IMR-90 (cell line): ENCODE results near the gene UMODL1. TPM values are rescaled to one million over a fixed set of nuclear protein-coding genes. Genes with fewer than 3 reads are reported as not detected.

Experiments used
- ATAC-seq: fragments of 200-7000 bp; cut with Tn5 transposase; 2 replicates; pipeline ENCODE4 v1.9.1; 2020; ENCODE audit warnings: low read depth, mild to moderate bottlenecking, moderate library complexity
- BruUV-seq: library from RNA; stranded (reverse); fragments of 400-500 nt; replicated peaks from 2 replicates; lab custom pipeline; 2021; lab: Mats Ljungman, UMichigan
- CTCF ChIA-PET: fragments of 300-600 bp; formaldehyde crosslinking; extraction: SDS; loops from one replicate; lab custom pipeline; 2021; ENCODE audit warnings: antibody characterized with exemption; lab: Yijun Ruan, JAX
- POLR2A ChIA-PET: fragments of 300-600 bp; sonication (Branson Sonifier 250); formaldehyde crosslinking; loops from one replicate; lab custom pipeline; 2022; ENCODE audit warnings: antibody characterized with exemption; ENCODE audit not compliant: unreplicated experiment; lab: Charles Lee
- DNase-seq: peaks from one replicate; pipeline ENCODE4 v3.0.0; 2013
- H2AFZ ChIP-seq: replicated peaks from 2 replicates; pipeline ENCODE3; 2013; ENCODE audit warnings: low read length, mild to moderate bottlenecking; ENCODE audit not compliant: poor library complexity
- H2AK5ac ChIP-seq: 2 replicates; pipeline ENCODE4 v1.6.1; 2013; ENCODE audit warnings: low read depth, low read length, inconsistent platforms
- H2AK9ac ChIP-seq: replicated peaks from 2 replicates; pipeline ENCODE3; 2013; ENCODE audit warnings: mild to moderate bottlenecking, low read depth, low read length, moderate library complexity; ENCODE audit not compliant: poor library complexity
- H2BK120ac ChIP-seq: 2 replicates; pipeline ENCODE4 v1.6.1; 2013; ENCODE audit warnings: low read depth, low read length, inconsistent platforms
- H2BK15ac ChIP-seq: 3 replicates; pipeline ENCODE4 v1.6.1; 2013; ENCODE audit warnings: low read depth, low read length, inconsistent platforms
- H2BK20ac ChIP-seq: 2 replicates; pipeline ENCODE4 v1.6.1; 2013; ENCODE audit warnings: low read depth, mild to moderate bottlenecking, inconsistent platforms, low read length, moderate library complexity
- H2BK5ac ChIP-seq: 2 replicates; pipeline ENCODE4 v1.6.1; 2013; ENCODE audit warnings: mild to moderate bottlenecking, low read depth, low read length, inconsistent platforms; ENCODE audit not compliant: poor library complexity, severe bottlenecking
- H3K14ac ChIP-seq: replicated peaks from 2 replicates; pipeline ENCODE4 v1.6.1; 2013; ENCODE audit warnings: low read depth, low read length, inconsistent platforms
- H3K18ac ChIP-seq: 2 replicates; pipeline ENCODE4 v1.6.1; 2013; ENCODE audit warnings: low read depth, low read length, control low read depth
- H3K23ac ChIP-seq: 2 replicates; pipeline ENCODE4 v1.6.1; 2013; ENCODE audit warnings: low read depth, low read length, inconsistent platforms
- H3K27ac ChIP-seq: 2 replicates; pipeline ENCODE4 v1.5.1; 2013; ENCODE audit warnings: mild to moderate bottlenecking, control low read depth, low read length; ENCODE audit not compliant: insufficient read depth
- H3K27me3 ChIP-seq: 2 replicates; pipeline ENCODE4 v1.6.1; 2013; ENCODE audit warnings: low read length; ENCODE audit not compliant: control insufficient read depth, insufficient read depth
- H3K36me3 ChIP-seq: 2 replicates; pipeline ENCODE4 v1.6.1; 2013; ENCODE audit warnings: low read length, mixed read lengths; ENCODE audit not compliant: control insufficient read depth, insufficient read depth
- H3K4ac ChIP-seq: 2 replicates; pipeline ENCODE4 v1.6.1; 2013; ENCODE audit warnings: low read depth, low read length, inconsistent platforms
- H3K4me1 ChIP-seq: 2 replicates; pipeline ENCODE4 v1.6.1; 2013; ENCODE audit warnings: low read length, mixed read lengths; ENCODE audit not compliant: control insufficient read depth, insufficient read depth
- H3K4me2 ChIP-seq: 2 replicates; pipeline ENCODE4 v1.6.1; 2013; ENCODE audit warnings: low read depth, mild to moderate bottlenecking, control low read depth, low read length, moderate library complexity
- H3K4me3 ChIP-seq: 2 replicates; pipeline ENCODE4 v1.5.1; 2013; ENCODE audit warnings: low read depth, mild to moderate bottlenecking, control low read depth, low read length, moderate library complexity; ENCODE audit not compliant: insufficient read depth
- H3K56ac ChIP-seq: 2 replicates; pipeline ENCODE4 v1.6.1; 2013; ENCODE audit warnings: low read length, inconsistent platforms; ENCODE audit not compliant: insufficient read depth; ENCODE audit errors: extremely low read depth
- H3K79me1 ChIP-seq, 2 experiments: 2 replicates each; pipeline ENCODE4 v1.6.1; 2013; ENCODE audit warnings: low read length in 2 of 2, inconsistent platforms in 1 of 2, low read depth in 1 of 2
- H3K9ac ChIP-seq: 2 replicates; pipeline ENCODE4 v1.6.1; 2013; ENCODE audit warnings: low read depth, low read length, control low read depth
- H3K9me1 ChIP-seq: 2 replicates; pipeline ENCODE4 v1.6.1; 2013; ENCODE audit warnings: low read length, inconsistent platforms; ENCODE audit not compliant: insufficient read depth
- H3K9me3 ChIP-seq: 2 replicates; pipeline ENCODE4 v1.6.1; 2013; ENCODE audit warnings: low read length; ENCODE audit not compliant: control insufficient read depth, insufficient read depth
- H4K20me1 ChIP-seq: 2 replicates; pipeline ENCODE4 v1.6.1; 2013; ENCODE audit warnings: low read length, inconsistent platforms; ENCODE audit not compliant: insufficient read depth
- H4K5ac ChIP-seq: 2 replicates; pipeline ENCODE4 v1.6.1; 2013; ENCODE audit warnings: mild to moderate bottlenecking, low read depth, low read length, control low read depth
- H4K8ac ChIP-seq, 2 experiments: 2 replicates each; pipeline ENCODE4 v1.6.1; 2013; ENCODE audit warnings: low read depth in 2 of 2, low read length in 2 of 2, control low read depth in 1 of 2, inconsistent platforms in 1 of 2
- H4K91ac ChIP-seq: 2 replicates; pipeline ENCODE4 v1.6.1; 2013; ENCODE audit warnings: low read depth, low read length, inconsistent platforms; ENCODE audit not compliant: insufficient read depth
- RCOR1 ChIP-seq: IDR thresholded peaks from 2 replicates; pipeline ENCODE4 v1.6.1; 2012; ENCODE audit warnings: mild to moderate bottlenecking, low read length, improper control_type of control experiment; ENCODE audit not compliant: insufficient replicate concordance
- SMC3 ChIP-seq: fragments of 150-350 bp; IDR thresholded peaks from 2 replicates; pipeline ENCODE4 v1.6.1; 2016; ENCODE audit warnings: low read depth, mild to moderate bottlenecking, antibody characterized with exemption, low read length, moderate library complexity
- USF2 ChIP-seq: fragments of 150-350 bp; IDR thresholded peaks from 2 replicates; pipeline ENCODE4 v1.6.1; 2017; ENCODE audit warnings: mild to moderate bottlenecking, antibody characterized with exemption, low read length, low read depth
- WGBS, 2 experiments: methylation state at CpG; one replicate each; pipeline versions ENCODE4 v1.1.5 to v1.1.7; 2013; ENCODE audit warnings: missing lambda C conversion rate in 2 of 2; ENCODE audit not compliant: insufficient read length in 1 of 2; ENCODE audit errors: extremely low coverage in 2 of 2; 5-methylcytosine and 5-hydroxymethylcytosine counted together
- dilution Hi-C: fragments of 300-500 bp; cut with HindIII; formaldehyde crosslinking; loops from one replicate; pipeline ENCODE4 v1.14.3; 2018; ENCODE audit warnings: low sequenced_read_pairs; ENCODE audit not compliant: unreplicated experiment
- in situ Hi-C: fragments of 300-500 bp; cut with MboI; formaldehyde crosslinking; loops from 3 replicates; pipeline ENCODE4 v1.14.3; 2019; ENCODE audit warnings: low sequenced_read_pairs, inconsistent platforms, mixed read lengths
- intact Hi-C: fragments of 100-400 bp; cut with micrococcal nuclease; formaldehyde crosslinking; loops from 2 replicates; pipeline ENCODE4 v1.10.0; 2022
- polyA plus RNA-seq, 3 experiments: library from polyadenylated mRNA; depleted of rRNA; stranded (reverse); fragments of >200 nt; gene quantifications; 2 replicates each; pipeline ENCODE4 v1.2.3, GENCODE V29; 2012; ENCODE audit warnings: low replicate concordance in 1 of 3
- total RNA-seq: library from RNA; depleted of rRNA; stranded (reverse); fragments of >200 nt; gene quantifications from 2 replicates; pipeline ENCODE4 v1.2.3, GENCODE V29; 2012
- TF ChIP-seq, protein P1 (sequence below): fragments of 150-350 bp; IDR thresholded peaks from 2 replicates; pipeline ENCODE4 v1.6.1; 2016; ENCODE audit warnings: low read depth, mild to moderate bottlenecking, low read length, moderate library complexity, borderline replicate concordance

The UMODL1 gene
- total and polyA plus RNA-seq, 2 of the 4 experiments (the other 2 are of a cell fraction): 0.02 TPM; not detected in 1

DNA sequence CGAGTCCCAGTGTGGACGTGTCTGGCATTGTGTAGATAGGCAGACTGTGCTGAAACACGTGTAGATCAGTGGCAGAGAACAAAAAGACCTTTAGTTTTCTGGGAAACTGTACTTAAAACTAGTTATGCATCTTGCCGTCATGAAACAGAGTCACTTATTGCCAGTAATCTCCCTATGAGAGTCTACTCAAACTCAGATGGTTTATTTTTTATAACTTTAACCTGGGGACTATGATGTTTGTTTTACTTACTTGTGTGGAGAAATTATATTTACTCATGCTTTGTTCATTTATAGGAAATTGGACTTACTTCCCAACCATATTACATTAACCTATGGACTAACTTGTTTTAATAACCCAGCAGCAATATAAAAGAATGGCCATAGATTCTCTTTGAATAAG, 93.7 kb downstream of the UMODL1 start:
- Histone ChIP-seq H2AFZ (no peak overlapping the region), H3K18ac (no peak overlapping the region), H2AK5ac (no peak overlapping the region), H3K4me3 (no peak overlapping the region), H2AK9ac (no peak overlapping the region), H2BK15ac (no peak overlapping the region), H3K9me1 (no peaks in the 10 kb centered on the region; the same call in 1 of the 2 replicates), H3K56ac (no peak overlapping the region), H2BK120ac (no peak overlapping the region), H3K79me1 (no peaks in the 10 kb centered on the region), H4K5ac (no peak overlapping the region), H3K14ac (no peak overlapping the region), H2BK5ac (no peak overlapping the region), H2BK20ac (no peak overlapping the region), H4K91ac (no peak overlapping the region), H3K27ac (no peak overlapping the region), H4K8ac (no peak overlapping the region), H3K36me3 (no peaks in the 10 kb centered on the region), H3K4me2 (no peak overlapping the region), H3K9ac (no peak overlapping the region), H3K4me1 (no peaks in the 10 kb centered on the region), H3K27me3 (peaks cover 5% of the 10 kb centered on the region), H3K23ac (no peak overlapping the region), H3K4ac (no peak overlapping the region), H3K9me3 (no peaks in the 10 kb centered on the region), H4K20me1 (no peaks in the 10 kb centered on the region)
- TF ChIP-seq SMC3 (no peak), RCOR1 (no peak), USF2 (no peak)
- TF ChIP-seq, protein P1, sequence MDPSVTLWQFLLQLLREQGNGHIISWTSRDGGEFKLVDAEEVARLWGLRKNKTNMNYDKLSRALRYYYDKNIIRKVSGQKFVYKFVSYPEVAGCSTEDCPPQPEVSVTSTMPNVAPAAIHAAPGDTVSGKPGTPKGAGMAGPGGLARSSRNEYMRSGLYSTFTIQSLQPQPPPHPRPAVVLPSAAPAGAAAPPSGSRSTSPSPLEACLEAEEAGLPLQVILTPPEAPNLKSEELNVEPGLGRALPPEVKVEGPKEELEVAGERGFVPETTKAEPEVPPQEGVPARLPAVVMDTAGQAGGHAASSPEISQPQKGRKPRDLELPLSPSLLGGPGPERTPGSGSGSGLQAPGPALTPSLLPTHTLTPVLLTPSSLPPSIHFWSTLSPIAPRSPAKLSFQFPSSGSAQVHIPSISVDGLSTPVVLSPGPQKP: no peak
- CTCF ChIA-PET: no interaction called here
- in situ Hi-C loops (loop anchor here (25.0 kb wide), 1 partner anchor 672 kb away; no protein-coding TSS in a partner anchor), intact Hi-C loops (loop anchor here (5.0 kb wide), 1 partner anchor 92 kb away; no protein-coding TSS in a partner anchor), dilution Hi-C loops (no loop called here)
- no peak for ATAC-seq
- no peak for DNase-seq
- BruUV-seq: no TSS peak
- WGBS, 2 experiments: 20% methylated on average over 1 of the region's 4 CpGs; no CpG with 5 or more reads in 1 of the 2 experiments
- POLR2A ChIA-PET: no interaction called here
